Endothelial cell (in vitro differentiated cells): ENCODE measurements around the gene CTNNBL1. TPM values are rescaled to one million over a fixed set of nuclear protein-coding genes. Genes with fewer than 3 reads are reported as not detected.

Experiments
- DNase-seq: peaks from one replicate; pipeline ENCODE4 v3.0.0; 2021; ENCODE audit warnings: low spot score
- H3K27ac Mint-ChIP-seq: one replicate; pipeline ENCODE4 v1.8.0; 2021; ENCODE audit warnings: mixed read lengths, inconsistent platforms; ENCODE audit not compliant: unreplicated experiment
- H3K27me3 Mint-ChIP-seq: one replicate; pipeline ENCODE4 v1.8.0; 2021; ENCODE audit warnings: mild to moderate bottlenecking, moderate library complexity, mixed read lengths, inconsistent platforms; ENCODE audit not compliant: unreplicated experiment
- H3K36me3 Mint-ChIP-seq: one replicate; pipeline ENCODE4 v1.8.0; 2021; ENCODE audit warnings: mild to moderate bottlenecking, low read depth, mixed read lengths, inconsistent platforms; ENCODE audit not compliant: unreplicated experiment
- H3K4me1 Mint-ChIP-seq: one replicate; pipeline ENCODE4 v1.8.0; 2021; ENCODE audit warnings: mild to moderate bottlenecking, mixed read lengths, inconsistent platforms; ENCODE audit not compliant: unreplicated experiment
- H3K4me3 Mint-ChIP-seq: one replicate; pipeline ENCODE4 v1.8.0; 2021; ENCODE audit warnings: mild to moderate bottlenecking, mixed read lengths, inconsistent platforms; ENCODE audit not compliant: unreplicated experiment
- H3K9me3 Mint-ChIP-seq: one replicate; pipeline ENCODE4 v1.8.0; 2021; ENCODE audit warnings: mixed read lengths, inconsistent platforms; ENCODE audit not compliant: unreplicated experiment
- total RNA-seq: library from RNA; stranded (reverse); fragmentation: NEBNext Ultra II Directional; extraction: Animal tissue kit (Norgen Biotek cat#: 25700); gene quantifications from one replicate; pipeline ENCODE4 v1.2.1, GENCODE V29; 2021; ENCODE audit not compliant: unreplicated experiment
- TF ChIP-seq, protein P1 (sequence below): fragments of 200-600 bp; sonication (generic); IDR thresholded peaks from one replicate; pipeline ENCODE4 v1.5.0; 2021; ENCODE audit warnings: antibody characterized with exemption; ENCODE audit not compliant: unreplicated experiment

The CTNNBL1 gene
- total RNA-seq, 1 donor from 2014 or later = 84.8 TPM

DNA sequence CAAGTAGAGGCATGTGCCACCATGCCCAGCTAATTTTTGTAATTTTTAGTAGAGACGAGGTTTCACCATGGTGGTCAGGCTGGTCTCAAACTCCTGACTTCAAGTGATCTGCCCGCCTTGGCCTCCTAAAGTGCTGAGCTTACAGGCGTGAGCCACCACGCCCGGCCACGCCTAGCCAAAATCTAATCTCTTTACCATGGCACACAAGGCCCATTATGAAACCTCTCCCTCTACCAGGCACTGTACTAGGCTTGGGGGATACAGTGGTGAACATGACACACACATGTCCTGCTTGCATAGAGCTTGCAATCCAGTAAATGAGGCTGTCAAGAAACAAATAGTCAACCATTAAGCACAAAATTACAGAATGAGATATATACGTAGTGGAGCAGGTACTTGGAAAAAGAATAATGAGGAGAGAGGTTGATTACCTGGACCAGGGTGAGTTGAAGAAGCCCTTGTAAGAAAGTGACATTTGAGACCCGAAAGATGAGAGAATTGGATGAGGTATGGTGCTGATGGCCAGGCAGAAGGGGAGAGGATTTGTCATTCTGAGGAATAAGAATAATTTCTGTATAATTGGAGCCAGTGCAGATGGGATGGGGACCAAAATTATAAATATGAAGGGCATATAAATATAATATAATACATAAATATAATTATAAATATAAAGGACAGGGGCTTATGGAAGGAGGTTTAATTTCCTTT is 1.2 kb upstream of the CTNNBL1 start:
- H3K27ac Mint-ChIP-seq = no peak overlapping the region
- H3K9me3 Mint-ChIP-seq = no peaks in the 10 kb centered on the region
- no peak for DNase-seq
- peaks cover 8% of the 10 kb centered on the region for H3K27me3 Mint-ChIP-seq
- TF ChIP-seq, protein P1, sequence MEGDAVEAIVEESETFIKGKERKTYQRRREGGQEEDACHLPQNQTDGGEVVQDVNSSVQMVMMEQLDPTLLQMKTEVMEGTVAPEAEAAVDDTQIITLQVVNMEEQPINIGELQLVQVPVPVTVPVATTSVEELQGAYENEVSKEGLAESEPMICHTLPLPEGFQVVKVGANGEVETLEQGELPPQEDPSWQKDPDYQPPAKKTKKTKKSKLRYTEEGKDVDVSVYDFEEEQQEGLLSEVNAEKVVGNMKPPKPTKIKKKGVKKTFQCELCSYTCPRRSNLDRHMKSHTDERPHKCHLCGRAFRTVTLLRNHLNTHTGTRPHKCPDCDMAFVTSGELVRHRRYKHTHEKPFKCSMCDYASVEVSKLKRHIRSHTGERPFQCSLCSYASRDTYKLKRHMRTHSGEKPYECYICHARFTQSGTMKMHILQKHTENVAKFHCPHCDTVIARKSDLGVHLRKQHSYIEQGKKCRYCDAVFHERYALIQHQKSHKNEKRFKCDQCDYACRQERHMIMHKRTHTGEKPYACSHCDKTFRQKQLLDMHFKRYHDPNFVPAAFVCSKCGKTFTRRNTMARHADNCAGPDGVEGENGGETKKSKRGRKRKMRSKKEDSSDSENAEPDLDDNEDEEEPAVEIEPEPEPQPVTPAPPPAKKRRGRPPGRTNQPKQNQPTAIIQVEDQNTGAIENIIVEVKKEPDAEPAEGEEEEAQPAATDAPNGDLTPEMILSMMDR = no peak
- peaks cover 14% of the 10 kb centered on the region for H3K4me1 Mint-ChIP-seq
- H3K36me3 Mint-ChIP-seq = peaks cover 4% of the 10 kb centered on the region
- H3K4me3 Mint-ChIP-seq = no peak overlapping the region

DNA sequence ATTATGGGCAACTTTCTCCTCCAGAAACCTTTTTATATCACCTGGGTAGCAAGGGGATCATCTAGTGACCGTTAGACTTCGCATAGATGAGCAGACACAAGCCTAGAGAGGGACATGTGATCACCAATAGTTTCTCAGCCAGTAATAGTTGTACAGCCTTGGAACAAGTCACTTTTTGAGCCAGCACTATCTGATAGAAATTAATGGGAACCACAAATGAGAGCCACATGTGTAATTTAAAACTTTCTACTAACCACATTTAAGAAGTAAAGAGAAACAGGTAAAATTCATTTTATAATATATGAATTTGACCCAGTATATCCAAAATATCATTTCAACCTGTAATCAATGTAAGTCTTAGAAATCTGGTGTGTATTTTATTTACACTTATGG is 592 bp upstream of the CTNNBL1 start:
- Mint-ChIP-seq H3K27ac (no peak overlapping the region), H3K36me3 (peaks cover 4% of the 10 kb centered on the region), H3K27me3 (peaks cover 8% of the 10 kb centered on the region), H3K4me1 (peaks cover 14% of the 10 kb centered on the region), H3K9me3 (no peaks in the 10 kb centered on the region), H3K4me3 (peak overlapping the region; percentile 100)
- DNase-seq = no peak
- TF ChIP-seq, protein P1 = no peak

DNA sequence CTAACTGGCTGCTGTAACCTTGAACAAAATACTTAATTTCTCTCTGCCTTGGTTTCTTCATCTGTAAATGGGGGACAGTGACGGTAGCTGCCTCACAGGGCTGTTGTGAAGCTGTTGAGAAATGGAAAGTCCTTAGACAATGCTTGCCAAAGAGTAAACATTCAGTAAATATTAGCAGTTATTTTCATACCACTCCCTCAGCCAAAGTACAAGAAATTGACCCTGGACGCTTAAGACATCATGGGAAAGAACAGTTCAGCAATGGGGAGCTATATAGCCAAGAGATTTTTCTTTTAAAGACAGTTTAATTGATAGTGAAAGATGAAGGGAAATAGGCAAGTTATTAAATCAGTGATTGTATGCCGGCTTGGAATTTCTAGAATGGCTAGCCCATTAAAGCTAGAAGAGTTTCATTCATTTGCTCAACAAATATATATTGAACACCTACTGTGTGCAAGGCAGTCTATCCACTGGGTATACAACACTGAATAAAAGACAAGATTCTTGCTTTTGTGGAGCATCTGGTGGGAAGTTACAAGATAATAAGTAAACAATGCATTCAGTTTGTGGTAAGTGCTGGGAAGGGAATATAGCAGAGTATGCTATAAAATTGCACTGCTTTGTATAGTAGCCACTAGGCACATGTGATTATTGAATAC is 2.0 kb downstream of the CTNNBL1 start:
- peaks cover 22% of the 10 kb centered on the region for H3K4me1 Mint-ChIP-seq
- H3K4me3 Mint-ChIP-seq = peak overlapping the region; percentile 42
- H3K27ac Mint-ChIP-seq = peak overlapping the region; percentile 58
- H3K9me3 Mint-ChIP-seq = no peaks in the 10 kb centered on the region
- TF ChIP-seq, protein P1 = no peak
- peaks cover 8% of the 10 kb centered on the region for H3K27me3 Mint-ChIP-seq
- H3K36me3 Mint-ChIP-seq = peaks cover 4% of the 10 kb centered on the region
- DNase-seq = no peak

DNA sequence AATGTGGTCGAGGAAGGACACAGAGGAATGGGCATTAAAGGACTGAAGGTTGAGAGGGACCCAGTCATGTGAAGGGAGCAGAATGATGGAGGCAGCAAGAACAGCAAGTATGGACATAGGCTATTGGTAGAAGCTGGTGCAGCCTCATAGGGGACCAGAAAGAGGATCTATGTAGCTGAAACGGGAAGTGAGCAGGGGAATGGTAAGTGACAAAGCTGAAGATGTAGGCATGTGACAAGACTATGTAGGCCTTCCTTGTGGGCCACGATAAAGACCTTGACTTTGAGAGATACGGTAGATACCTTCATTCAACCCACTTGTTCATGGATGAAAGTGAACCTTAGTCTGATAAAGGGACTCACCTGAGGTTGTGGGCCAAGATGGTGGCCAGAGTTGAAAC is 3.5 kb downstream of the CTNNBL1 start:
- Mint-ChIP-seq H3K27ac (no peak overlapping the region), H3K4me3 (no peak overlapping the region)

DNA sequence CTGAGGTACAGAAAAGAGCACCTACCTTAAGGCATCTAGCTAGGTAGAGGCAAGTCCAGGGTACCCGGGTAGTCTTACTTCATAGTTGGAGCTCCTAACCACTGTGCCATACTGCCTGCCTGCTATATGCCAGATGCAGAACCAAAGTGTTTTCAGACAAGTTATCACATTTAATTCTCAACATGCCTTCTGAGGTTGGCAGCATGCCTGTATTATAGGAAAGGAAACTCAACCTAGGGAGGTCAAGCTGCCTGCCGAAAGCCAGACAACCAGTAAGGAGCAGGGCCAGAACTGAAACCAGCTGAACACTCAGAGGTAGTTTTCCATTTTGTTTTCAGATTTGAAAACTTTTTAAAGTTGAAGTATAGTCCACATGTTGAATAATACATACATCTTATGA is 5.4 kb downstream of the CTNNBL1 start:
- H3K36me3 Mint-ChIP-seq = peaks cover 4% of the 10 kb centered on the region
- no peaks in the 10 kb centered on the region for H3K9me3 Mint-ChIP-seq
- TF ChIP-seq, protein P1 = no peak
- H3K27me3 Mint-ChIP-seq = peaks cover 6% of the 10 kb centered on the region
- no peak overlapping the region for H3K27ac Mint-ChIP-seq
- no peak for DNase-seq
- peaks cover 19% of the 10 kb centered on the region for H3K4me1 Mint-ChIP-seq
- no peak overlapping the region for H3K4me3 Mint-ChIP-seq

More for the DNA sequence above, 3.5 kb downstream of the CTNNBL1 start:
- peaks cover 22% of the 10 kb centered on the region for H3K4me1 Mint-ChIP-seq
- TF ChIP-seq, protein P1 = no peak
- H3K9me3 Mint-ChIP-seq = no peaks in the 10 kb centered on the region
- peaks cover 4% of the 10 kb centered on the region for H3K36me3 Mint-ChIP-seq
- no peak for DNase-seq
- H3K27me3 Mint-ChIP-seq = peaks cover 8% of the 10 kb centered on the region
